Activated CD4-positive, alpha-beta T cell treated with anti-CD3 and anti-CD28 coated beads for 1 hour (primary cell): ENCODE data around the gene NAA40.
"Not testable (repeated sequence)": the region's sequence is repeated elsewhere in the genome, so short reads cannot be mapped to it uniquely, and the experiment has no call there.

Experiments used
- DNase-seq: peaks from one replicate; pipeline ENCODE4 v3.0.0-alpha.2; 2020

NAA40 gene

DNA sequence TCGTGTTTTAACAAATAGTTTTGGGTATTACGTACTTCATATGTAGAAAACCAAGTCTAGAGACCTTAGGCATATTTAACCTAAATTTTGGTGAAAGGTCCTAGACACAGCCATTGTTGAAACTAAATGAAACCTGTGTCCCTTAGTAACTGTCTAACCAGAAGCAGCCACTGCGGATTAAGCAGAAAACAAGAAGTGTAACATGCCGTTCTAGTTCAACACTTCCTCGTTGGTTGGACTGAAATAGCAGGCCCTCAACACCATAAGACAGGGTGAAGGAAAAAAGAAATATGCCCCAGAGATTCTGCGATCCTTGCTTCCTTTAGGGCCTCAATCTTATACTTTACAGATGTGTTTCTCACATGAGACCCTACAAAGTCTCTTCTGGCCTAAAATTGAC, 2.0 kb downstream of the NAA40 start:
- DNase-seq: no peak

GRCh38 chr11:63941901-63942300, 3.1 kb downstream of the NAA40 start:
- no peak for DNase-seq

DNA sequence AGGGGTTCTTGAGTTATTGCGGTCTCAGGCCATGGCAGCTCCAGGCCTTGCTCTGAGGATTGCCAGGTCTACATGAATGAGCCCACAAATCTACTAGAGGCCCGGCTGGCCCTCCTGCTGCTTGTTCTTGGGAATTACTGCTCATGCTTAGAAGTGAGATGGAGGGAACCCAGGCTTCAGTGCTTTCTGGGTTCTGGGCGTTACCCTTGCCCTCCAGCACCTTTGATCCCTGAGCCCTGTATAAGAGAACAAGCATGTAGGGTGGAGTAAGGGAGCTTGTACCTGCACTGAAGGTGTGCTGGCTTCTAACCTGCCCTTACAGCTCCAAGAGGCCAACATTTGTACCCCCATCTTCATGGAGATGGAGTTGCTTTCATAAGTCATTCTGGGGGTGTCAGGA, 4.0 kb downstream of the NAA40 start:
- no peak for DNase-seq

DNA sequence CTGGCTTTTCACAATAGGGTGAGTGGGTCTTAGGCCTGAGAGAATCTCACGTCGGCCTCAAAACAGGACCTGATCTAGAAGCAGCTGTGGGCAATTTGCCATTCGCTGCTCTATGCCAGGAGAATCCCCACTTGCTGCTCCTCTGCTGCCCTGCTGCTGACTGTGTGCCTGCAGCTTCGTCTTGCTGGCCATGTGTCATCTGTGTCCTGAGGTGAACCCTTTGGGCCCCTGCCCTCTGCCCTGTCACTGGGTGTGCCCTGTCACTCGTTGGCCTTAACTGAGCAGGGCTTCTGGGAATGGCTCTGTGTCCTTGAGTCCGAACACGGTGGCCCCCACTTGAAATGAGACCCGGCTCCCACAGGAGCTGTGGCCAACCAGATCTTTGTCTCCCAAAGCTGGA, 6.2 kb downstream of the NAA40 start:
- no peak for DNase-seq

- peak; percentile 33 for DNase-seq
These were observed 6.8 kb downstream of the NAA40 start for GRCh38 chr11:63945477-63946163.

DNA sequence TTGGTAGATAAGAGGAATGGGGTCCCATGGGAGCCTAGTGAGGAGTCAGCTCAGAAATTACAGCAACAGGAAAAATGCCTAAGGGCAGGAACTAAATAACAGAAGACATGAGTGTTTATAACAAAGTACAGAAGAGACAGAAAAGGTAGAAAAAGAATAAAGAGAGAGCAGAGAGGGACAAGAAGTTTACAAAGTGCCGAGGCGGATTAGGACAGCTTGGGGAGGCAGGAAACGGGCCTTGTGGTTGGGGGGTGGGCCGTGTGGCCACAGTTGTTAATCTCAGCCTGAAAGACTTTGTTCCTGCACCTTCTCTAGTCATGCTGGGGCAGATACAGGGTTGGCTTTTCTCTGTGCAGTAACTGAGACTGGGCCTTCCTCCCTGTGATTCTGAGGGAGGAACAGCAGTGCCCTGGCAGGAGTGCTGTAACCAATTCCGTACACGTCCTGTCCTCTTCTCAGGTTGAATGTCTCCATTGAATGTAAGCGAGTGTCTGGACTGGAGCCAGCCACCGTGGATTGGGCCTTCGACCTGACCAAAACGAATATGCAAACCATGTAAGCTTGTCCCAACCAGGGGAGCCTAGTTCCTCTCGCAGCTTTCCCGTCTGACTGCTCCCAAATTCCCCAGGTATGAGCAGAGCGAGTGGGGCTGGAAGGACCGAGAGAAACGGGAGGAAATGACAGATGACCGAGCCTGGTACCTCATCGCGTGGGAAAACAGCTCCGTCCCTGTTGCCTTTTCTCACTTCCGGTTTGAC, 13.2 kb downstream of the NAA40 start:
- no peak for DNase-seq

GRCh38 chr11:63952570-63952969, 13.8 kb downstream of the NAA40 start:
- no peak for DNase-seq

- no peak for DNase-seq
These were observed 19.2 kb downstream of the NAA40 start for GRCh38 chr11:63958008-63958407.

GRCh38 chr11:63961608-63962412, 23.0 kb downstream of the NAA40 start:
- DNase-seq: no peak

GRCh38 chr11:63963895-63964294, 25.1 kb downstream of the NAA40 start:
- DNase-seq: not testable (repeated sequence)

DNA sequence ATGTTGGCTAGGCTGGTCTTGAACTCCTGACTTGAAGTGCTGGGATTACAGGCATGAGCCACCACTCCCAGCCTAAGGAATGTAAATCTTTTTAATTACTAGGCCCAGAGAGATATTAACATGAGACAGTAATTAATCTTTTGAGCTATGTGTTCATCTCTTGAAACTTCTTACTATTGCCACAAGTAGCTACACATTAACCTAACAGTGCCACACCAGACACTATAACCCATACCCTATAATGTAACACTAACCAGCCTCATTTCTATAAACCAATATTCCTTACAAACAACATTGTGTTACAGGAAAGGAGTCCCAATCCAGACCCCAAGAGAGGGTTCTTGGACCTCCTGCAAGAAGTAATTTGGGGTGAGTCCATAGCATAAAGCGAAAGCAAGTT, 27.6 kb downstream of the NAA40 start:
- DNase-seq: no peak

GRCh38 chr11:63969461-63969860, 30.7 kb downstream of the NAA40 start:
- no peak for DNase-seq

DNA sequence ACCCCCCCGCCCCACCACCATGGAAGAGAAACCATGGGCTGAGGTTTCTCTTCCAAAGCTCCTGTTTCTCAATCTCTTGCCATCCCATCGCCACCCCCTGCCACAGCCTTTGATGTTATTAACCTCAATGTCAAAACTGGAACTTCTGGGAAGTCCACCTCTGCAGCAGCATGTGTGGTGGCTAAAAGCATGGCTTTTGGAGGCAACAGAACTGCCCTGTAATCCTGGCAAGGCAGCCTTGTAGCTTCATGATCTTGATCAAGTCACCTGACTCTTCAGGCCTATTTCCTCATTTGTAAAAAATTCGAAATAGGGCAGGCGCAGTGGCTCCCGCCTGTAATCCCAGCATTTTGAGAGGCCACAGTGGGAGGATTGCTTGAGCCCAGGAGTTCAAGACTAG, 32.1 kb downstream of the NAA40 start:
- DNase-seq: no peak

DNA sequence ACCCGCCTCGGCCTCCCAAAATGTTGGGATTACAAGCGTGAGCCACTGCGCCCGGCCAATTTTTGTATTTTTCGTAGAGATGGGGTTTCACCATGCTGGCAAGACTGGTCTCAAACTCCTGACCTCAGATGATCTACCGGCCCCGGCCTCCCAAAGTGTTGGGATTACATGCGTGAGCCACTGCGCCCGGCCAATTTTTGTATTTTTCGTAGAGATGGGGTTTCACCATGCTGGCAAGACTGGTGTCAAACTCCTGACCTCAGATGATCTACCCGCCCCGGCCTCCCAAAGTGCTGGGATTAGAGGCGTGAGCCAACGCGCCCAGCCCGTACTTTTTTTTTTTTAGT, 35.1 kb downstream of the NAA40 start:
- DNase-seq: not testable (repeated sequence)

DNA sequence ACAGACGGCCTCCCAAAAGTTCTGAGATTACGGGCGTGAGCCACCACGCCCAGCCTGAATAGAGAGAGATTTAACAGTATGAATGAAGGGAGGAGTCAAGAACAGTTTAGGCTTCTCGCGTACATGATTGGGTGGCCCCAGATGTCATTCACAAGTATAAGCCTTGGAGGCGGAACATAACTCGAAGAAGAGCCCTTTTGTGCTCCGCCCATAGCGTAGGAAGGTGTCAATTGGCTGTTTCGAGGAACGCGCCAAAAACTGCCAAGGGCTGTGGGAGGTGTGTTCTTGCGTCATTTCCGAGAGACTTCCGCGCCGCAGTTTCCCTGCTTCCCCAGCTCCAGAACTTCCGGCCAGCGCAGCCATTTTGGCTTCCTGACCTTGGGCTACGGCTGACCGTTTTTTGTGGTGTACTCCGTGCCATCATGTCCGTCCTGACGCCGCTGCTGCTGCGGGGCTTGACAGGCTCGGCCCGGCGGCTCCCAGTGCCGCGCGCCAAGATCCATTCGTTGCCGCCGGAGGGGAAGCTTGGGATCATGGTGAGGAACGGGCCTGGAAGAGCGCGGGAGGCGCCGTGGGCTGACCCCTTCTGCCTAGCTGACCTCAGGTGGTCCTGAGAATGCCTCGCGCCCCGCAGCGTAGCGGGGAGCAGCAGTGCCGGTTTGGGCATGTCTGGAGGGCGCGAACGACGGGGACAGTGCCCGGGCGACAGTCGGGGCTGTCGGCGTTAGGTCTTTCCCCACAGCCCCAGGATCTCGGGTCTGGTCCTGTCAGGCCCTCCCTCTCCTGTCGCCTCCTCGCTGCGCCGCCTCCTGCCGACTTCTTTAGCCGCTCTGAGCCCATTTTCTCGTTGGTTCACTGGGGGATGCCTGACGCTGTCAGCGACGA, 35.7 kb downstream of the NAA40 start, which contains the start of gene COX8A:
TSS of gene COX8A (plus strand) at position 362 of the 885 bp plus-strand sequence. CDS start at position 423, 61 bp downstream.
- DNase-seq: peak; percentile 89

DNA sequence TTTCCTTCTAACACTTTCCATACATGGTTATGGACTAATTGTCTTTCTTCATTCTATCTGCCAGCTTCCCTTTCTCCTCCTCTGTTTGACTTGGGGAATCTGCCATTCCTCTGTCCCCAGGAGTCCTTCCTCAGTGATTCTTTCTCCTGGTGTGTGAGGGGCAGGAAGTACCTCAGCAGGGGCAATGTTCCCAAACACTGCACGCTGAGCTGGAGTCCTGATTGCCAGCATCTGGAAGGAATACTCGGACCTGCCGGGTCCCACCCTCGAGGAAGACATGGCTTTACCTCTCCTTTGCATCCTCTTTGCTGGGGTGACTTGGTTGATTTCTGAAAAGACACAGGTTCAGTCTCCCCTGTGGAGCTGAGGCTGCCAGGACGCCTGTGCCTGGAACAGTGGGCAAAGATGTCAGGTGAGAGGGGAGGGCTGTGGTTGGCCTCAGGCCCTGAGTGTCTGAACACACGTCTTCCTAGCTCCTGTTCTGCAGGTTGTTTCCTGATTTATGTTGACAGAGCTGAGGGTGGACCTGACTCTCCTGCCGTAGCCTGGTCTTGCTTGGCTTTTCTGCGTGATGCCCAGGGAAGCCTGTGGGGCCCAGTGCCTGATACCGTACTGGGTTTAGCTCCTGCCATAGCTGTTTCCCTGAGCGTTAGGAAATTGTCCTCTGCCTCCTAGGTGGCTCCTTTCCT, 39.9 kb downstream of the NAA40 start:
- DNase-seq: no peak

GRCh38 chr11:63979426-63979825, 40.6 kb downstream of the NAA40 start:
- no peak for DNase-seq

DNA sequence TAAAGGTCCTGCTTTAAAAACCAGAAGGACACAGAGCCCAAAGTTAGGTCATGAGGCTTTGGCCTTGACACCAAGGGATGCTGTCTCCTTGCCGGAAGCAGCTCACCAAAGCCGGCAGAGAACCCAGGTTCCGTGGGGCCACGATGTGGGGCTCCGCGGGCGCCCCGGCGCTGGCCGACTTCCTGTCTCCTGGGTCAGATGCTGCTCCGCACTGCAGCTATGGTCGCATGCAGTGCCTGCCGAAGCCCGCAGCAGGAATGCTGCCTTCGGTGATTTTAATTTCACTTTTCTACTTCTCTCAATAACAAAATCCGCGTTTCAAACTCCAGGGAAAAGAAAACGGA, 47.0 kb downstream of the NAA40 start:
- DNase-seq: peak; percentile 53

DNA sequence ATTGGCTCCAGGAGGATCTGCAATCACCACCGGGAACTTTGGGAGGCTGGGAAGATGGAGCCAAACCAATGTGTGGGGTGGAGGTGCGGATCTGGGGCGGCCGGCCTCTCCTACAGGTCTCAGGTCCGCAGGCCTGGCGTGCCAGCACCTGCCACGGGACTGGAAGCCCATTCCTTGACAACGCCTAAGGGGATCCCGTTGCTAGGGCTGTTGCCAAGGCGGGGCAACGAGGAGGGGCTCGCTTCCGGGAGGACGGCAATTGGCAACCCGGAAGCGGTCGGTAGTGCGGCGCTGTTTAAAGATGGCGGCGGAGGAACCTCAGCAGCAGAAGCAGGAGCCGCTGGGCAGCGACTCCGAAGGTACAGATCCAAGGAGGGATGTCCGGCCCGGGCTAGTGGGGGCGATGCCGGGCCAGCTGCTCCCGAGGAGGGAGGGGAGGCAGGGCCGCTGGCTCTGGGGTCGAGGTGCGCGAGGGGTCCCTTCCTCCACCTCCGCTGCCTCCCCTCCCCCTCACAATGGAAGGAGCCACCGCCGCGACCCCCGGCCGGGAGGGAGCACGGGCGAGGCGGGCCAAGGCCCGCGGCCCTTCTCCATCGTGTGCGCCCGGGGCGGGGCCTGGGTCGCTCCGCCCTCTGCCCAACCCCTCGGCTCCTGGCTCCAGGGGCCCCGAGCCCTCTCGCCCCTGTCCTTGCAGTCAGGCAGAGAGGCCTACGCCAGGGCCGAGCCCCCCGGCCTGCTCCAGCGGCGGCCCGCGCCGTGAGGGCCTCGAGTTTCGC, 47.5 kb downstream of the NAA40 start, which contains the start of gene OTUB1:
TSS of gene OTUB1 (plus strand) at position 283 of the 776 bp plus-strand sequence. CDS start at position 302, 19 bp downstream.
- DNase-seq: peak; percentile 79

DNA sequence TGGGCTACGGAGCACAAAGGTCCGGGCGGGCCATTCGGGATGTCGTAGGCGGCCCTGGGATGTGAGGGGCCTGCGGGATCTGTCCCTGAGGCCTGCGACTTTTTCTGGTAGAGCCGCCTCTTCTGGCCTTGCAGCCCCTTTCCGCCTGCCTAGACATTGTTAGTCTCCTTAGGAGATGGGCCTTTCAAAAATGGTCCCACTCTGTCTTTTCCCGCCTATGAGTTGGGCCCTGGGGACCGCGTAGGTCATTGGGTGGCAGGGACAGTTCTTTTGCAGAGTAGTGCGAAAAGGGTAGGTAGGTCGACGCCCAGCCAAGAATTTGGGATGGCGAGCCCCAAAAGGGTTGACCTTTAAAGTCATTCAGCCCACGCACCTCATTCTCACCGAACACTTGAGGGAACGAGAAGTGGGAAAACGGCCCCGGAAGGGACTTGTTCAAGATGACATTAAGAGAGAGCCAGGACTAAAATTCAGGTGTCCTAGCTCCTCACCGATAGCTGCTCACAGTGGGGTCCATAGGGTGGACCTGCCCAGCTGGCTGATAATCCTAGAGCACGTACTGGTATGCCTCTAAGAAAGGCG, 48.2 kb downstream of the NAA40 start:
- no peak for DNase-seq

- DNase-seq: no peak
These were observed 52.8 kb downstream of the NAA40 start for GRCh38 chr11:63991558-63991957.
